ENCODE results near the gene FAM200B. TPM values are rescaled to one million over a fixed set of nuclear protein-coding genes. Genes with fewer than 3 reads are reported as not detected.

The FAM200B gene
- polyA plus RNA-seq, 1 of the 3 experiments (the other 2 are of a cell fraction) = 46.3 TPM

DNA sequence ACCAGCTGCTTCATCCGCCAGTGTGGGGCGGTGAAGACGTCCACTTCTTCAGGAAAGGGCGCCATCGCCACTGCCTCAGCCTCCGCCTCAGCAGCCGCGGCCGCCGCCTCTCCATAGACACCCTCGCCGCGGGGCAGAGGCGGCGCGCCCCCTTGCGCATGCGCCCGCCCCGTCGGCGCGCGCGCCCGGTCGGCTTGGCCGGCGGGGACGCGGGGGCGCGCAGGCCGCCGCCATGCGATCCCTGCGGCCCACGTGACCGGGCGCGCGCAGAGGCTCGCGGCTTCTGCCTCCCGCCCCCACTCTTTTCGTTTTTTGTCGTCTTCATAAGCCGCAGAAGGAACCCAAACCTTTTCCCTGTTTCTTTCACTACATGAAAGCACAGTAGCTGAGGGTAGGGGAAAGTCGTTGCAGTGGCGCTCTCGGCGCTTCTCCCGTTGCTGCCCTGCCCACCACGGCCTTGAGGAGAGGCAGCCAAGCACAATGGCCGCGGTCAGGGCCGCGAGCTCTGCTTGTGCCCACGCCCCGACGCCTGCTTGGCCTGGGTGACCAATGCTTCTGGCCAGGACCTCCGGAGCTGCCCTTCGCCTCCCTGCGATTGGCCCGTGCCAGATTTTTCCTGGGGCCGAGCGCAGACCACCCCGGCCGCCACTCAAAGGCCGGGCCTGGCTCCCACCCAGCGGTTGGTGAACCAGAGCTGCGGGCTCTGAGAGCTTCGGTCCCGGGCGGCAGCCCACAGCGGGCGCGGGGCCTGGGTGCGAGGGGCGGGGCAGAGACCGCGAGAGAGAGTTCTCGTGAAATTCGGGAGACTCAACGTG, 26.2 kb upstream of the FAM200B start, which contains the start of gene FBXL5 (continued):
- TF ChIP-seq, protein P1, sequence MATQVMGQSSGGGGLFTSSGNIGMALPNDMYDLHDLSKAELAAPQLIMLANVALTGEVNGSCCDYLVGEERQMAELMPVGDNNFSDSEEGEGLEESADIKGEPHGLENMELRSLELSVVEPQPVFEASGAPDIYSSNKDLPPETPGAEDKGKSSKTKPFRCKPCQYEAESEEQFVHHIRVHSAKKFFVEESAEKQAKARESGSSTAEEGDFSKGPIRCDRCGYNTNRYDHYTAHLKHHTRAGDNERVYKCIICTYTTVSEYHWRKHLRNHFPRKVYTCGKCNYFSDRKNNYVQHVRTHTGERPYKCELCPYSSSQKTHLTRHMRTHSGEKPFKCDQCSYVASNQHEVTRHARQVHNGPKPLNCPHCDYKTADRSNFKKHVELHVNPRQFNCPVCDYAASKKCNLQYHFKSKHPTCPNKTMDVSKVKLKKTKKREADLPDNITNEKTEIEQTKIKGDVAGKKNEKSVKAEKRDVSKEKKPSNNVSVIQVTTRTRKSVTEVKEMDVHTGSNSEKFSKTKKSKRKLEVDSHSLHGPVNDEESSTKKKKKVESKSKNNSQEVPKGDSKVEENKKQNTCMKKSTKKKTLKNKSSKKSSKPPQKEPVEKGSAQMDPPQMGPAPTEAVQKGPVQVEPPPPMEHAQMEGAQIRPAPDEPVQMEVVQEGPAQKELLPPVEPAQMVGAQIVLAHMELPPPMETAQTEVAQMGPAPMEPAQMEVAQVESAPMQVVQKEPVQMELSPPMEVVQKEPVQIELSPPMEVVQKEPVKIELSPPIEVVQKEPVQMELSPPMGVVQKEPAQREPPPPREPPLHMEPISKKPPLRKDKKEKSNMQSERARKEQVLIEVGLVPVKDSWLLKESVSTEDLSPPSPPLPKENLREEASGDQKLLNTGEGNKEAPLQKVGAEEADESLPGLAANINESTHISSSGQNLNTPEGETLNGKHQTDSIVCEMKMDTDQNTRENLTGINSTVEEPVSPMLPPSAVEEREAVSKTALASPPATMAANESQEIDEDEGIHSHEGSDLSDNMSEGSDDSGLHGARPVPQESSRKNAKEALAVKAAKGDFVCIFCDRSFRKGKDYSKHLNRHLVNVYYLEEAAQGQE (IDR thresholded peaks at IDR 0.05; ENCODE audit: low read depth, low read length) = no peak
- TF ChIP-seq, protein P2, sequence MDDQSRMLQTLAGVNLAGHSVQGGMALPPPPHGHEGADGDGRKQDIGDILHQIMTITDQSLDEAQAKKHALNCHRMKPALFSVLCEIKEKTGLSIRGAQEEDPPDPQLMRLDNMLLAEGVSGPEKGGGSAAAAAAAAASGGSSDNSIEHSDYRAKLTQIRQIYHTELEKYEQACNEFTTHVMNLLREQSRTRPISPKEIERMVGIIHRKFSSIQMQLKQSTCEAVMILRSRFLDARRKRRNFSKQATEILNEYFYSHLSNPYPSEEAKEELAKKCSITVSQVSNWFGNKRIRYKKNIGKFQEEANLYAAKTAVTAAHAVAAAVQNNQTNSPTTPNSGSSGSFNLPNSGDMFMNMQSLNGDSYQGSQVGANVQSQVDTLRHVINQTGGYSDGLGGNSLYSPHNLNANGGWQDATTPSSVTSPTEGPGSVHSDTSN (IDR thresholded peaks at IDR 0.05) = no peak; the same call in 1 of the 2 replicates
- TF ChIP-seq RAD21 (IDR thresholded peaks at IDR 0.05; ENCODE audit: low read length) = no peak
- no peak for TF ChIP-seq TCF12 (IDR thresholded peaks at IDR 0.05)
- no peak for TF ChIP-seq CHD2 (IDR thresholded peaks at IDR 0.05; ENCODE audit: low read length, partially characterized antibody)
- TF ChIP-seq, protein P3, sequence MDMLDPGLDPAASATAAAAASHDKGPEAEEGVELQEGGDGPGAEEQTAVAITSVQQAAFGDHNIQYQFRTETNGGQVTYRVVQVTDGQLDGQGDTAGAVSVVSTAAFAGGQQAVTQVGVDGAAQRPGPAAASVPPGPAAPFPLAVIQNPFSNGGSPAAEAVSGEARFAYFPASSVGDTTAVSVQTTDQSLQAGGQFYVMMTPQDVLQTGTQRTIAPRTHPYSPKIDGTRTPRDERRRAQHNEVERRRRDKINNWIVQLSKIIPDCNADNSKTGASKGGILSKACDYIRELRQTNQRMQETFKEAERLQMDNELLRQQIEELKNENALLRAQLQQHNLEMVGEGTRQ (IDR thresholded peaks at IDR 0.05; ENCODE audit: borderline replicate concordance, low read depth, low read length) = peak; percentile 67
- peak; percentile 88 for TF ChIP-seq NRF1 (IDR thresholded peaks at IDR 0.05; ENCODE audit: low read depth, low read length)

DNA sequence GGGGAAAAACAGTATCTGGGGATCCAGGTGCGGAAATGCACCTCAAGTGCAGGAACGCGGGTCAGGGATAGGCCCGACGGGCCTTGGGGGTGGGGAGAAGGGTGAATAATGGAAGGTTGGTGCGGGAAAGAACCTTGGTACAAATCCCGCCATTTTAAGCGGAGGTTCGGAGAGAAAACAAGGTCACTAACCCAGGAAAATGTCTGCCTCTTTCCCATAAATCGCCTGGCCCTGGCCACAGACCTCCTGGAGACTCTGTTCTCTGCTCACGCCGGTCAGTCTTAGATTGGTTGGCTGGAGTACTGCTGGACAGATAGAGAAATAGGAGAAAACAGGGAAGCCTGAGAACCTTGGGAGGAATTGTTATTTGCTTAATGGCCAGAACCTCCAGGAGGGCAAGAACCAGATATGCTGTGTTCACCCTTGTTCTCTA, 25.6 kb upstream of the FAM200B start:
- H3K36me3 ChIP-seq (replicated peaks in 1 of 2; ENCODE audit: control insufficient read depth in 1 of 2, insufficient read depth in 2 of 2, low read length in 1 of 2) = peaks cover 4 to 7% of the 10 kb centered on the region in 2 experiments
- TF ChIP-seq TAF1 (IDR thresholded peaks at IDR 0.05; ENCODE audit: borderline replicate concordance, low read depth, low read length) (0 out of 2 replicates have a peak, but pooled peaks have one; percentile 2), MEF2A (IDR thresholded peaks at IDR 0.05; ENCODE audit: borderline replicate concordance, low read depth) (no peak), FOXJ3 (CRISPR knock-in tag; IDR thresholded peaks at IDR 0.05) (no peak), SMC3 (IDR thresholded peaks at IDR 0.05; ENCODE audit: low read depth, low read length) (no peak)
- TF ChIP-seq, protein P1 (IDR thresholded peaks at IDR 0.05; ENCODE audit: low read depth, low read length) = no peak
- H3K9ac ChIP-seq = no peak overlapping the region; the same call in 1 of the 2 replicates
- H3F3A ChIP-seq (replicated peaks; ENCODE audit: insufficient read depth) = peaks cover 32% of the 10 kb centered on the region
- no peaks in the 10 kb centered on the region for H3K27me3 ChIP-seq (ENCODE audit: insufficient read depth)
- peak overlapping the region; percentile 79 for H3K4me2 ChIP-seq
- no peaks in the 10 kb centered on the region for H3K9me3 ChIP-seq
- H3K4me1 ChIP-seq (ENCODE audit: control insufficient read depth in 1 of 2, insufficient read depth in 2 of 2, low read depth in 1 of 2, low read length in 1 of 2) = peaks cover 12 to 13% of the 10 kb centered on the region in 2 experiments; a peak in 3 of 4 replicates
- peaks cover 37% of the 10 kb centered on the region for H3K79me2 ChIP-seq (ENCODE audit: insufficient read depth)
- no peak for DNase-seq
- H4K20me1 ChIP-seq (ENCODE audit: insufficient read depth) = peaks cover 4% of the 10 kb centered on the region; the same call in 1 of the 2 replicates
- no peaks in the 10 kb centered on the region for H3K9me2 ChIP-seq
- peak overlapping the region; percentile 91 to 96; a peak in 3 of 4 replicates for H3K27ac ChIP-seq (ENCODE audit: low read depth in 2 of 2, low read length in 1 of 2)
- H2AFZ ChIP-seq (ENCODE audit: low read depth) = peak overlapping the region; percentile 91
- H3K4me3 ChIP-seq (ENCODE audit: low read depth in 2 of 2, low read length in 1 of 2) = no peak overlapping the region; a peak in 1 of 4 replicates
- CTCF ChIA-PET = interaction anchor here (1.0 kb wide), 3 partner anchors 25 to 198 kb away, joined by 3 to 4 read pairs (median 3); partner anchors contain the start of gene FAM200B
- POLR2A ChIA-PET = interaction anchor here (2.8 to 3.2 kb wide), 2 partner anchors 25 to 177 kb away, joined by 15 to 20 read pairs; partner anchors contain the start of gene FAM200B
- WGBS (ENCODE audit: low lambda C conversion rate) = 96% methylated on average over 12 of the region's 12 CpGs
